Fibroblast of pulmonary artery (primary cell): Measurements from ENCODE around the gene SGCD.
"Not testable (repeated sequence)": the region's sequence is repeated elsewhere in the genome, so short reads cannot be mapped to it uniquely, and the experiment has no call there.

ENCODE experiments used
- DNase-seq: peaks from one replicate; pipeline ENCODE4 v3.0.0-alpha.2; 2010; ENCODE audit warnings: low read depth
- H3K4me3 ChIP-seq: replicated peaks from 2 replicates; pipeline ENCODE4 v1.5.1; 2011; ENCODE audit warnings: low read depth, mild to moderate bottlenecking, control low read depth, low read length, moderate library complexity
- TF ChIP-seq, protein P1 (sequence below): IDR thresholded peaks from 2 replicates; pipeline ENCODE4 v1.5.1; 2011; ENCODE audit warnings: mild to moderate bottlenecking, control low read depth, low read length, inconsistent platforms; ENCODE audit errors: missing control alignments

The SGCD gene

GRCh38 chr5:156640691-156641241 lies 313.8 kb downstream of the SGCD start:
- no peak overlapping the region for H3K4me3 ChIP-seq
- TF ChIP-seq, protein P1, sequence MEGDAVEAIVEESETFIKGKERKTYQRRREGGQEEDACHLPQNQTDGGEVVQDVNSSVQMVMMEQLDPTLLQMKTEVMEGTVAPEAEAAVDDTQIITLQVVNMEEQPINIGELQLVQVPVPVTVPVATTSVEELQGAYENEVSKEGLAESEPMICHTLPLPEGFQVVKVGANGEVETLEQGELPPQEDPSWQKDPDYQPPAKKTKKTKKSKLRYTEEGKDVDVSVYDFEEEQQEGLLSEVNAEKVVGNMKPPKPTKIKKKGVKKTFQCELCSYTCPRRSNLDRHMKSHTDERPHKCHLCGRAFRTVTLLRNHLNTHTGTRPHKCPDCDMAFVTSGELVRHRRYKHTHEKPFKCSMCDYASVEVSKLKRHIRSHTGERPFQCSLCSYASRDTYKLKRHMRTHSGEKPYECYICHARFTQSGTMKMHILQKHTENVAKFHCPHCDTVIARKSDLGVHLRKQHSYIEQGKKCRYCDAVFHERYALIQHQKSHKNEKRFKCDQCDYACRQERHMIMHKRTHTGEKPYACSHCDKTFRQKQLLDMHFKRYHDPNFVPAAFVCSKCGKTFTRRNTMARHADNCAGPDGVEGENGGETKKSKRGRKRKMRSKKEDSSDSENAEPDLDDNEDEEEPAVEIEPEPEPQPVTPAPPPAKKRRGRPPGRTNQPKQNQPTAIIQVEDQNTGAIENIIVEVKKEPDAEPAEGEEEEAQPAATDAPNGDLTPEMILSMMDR: no peak

GRCh38 chr5:156641686-156642085 lies 314.7 kb downstream of the SGCD start:
- H3K4me3 ChIP-seq: no peak overlapping the region
- DNase-seq: no peak
- TF ChIP-seq, protein P1: no peak

More at GRCh38 chr5:156640691-156641241, 313.8 kb downstream of the SGCD start:
- DNase-seq: no peak

- H3K4me3 ChIP-seq: no peak overlapping the region
- DNase-seq: no peak
- TF ChIP-seq, protein P1: no peak
Measured at GRCh38 chr5:156647034-156647451, 320.1 kb downstream of the SGCD start.

- no peak overlapping the region for H3K4me3 ChIP-seq
- DNase-seq: no peak
- TF ChIP-seq, protein P1: no peak
Measured at GRCh38 chr5:156654444-156654843, 327.5 kb downstream of the SGCD start.

DNA sequence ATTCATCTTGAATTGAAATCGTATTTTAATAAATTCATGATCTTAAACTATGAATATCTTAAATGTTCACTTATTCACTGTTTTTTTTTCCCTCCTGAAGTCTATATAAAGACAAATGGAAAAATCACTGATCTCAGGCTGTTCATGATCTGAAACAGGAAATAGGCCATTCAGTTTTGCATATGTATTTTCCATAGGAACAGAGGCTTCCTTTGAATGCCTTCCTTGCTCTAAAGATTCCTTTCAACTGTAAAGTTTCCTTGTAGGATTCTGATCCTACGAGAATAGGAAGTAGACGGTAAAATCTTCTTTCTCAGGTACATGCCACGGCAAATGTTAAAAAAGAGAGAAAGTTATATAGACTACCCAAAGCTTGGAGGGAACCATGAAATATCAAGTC lies 328.8 kb downstream of the SGCD start:
- H3K4me3 ChIP-seq: no peak overlapping the region
- DNase-seq: no peak
- TF ChIP-seq, protein P1: no peak

- not testable (repeated sequence) for DNase-seq, H3K4me3 ChIP-seq
Measured at GRCh38 chr5:156664832-156665231, 337.9 kb downstream of the SGCD start.

DNA sequence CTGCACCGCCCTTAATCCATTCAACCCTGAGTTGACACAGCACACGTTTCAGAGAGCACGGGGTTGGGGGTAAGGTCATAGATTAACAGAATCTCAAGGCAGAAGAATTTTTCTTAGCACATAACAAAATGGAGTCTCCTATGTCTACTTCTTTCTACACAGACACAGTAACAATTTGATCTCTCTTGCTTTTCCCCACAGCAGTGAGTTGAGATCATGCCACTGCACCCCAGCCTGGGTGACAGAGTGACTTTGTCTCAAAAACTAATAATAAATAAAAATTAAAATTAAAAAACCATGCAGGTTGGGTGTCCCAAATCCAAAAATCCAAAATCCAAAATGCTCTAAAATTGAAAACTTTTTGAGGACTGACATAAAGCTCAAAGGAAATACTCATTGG lies 339.7 kb downstream of the SGCD start:
- H3K4me3 ChIP-seq, DNase-seq: not testable (repeated sequence)

DNA sequence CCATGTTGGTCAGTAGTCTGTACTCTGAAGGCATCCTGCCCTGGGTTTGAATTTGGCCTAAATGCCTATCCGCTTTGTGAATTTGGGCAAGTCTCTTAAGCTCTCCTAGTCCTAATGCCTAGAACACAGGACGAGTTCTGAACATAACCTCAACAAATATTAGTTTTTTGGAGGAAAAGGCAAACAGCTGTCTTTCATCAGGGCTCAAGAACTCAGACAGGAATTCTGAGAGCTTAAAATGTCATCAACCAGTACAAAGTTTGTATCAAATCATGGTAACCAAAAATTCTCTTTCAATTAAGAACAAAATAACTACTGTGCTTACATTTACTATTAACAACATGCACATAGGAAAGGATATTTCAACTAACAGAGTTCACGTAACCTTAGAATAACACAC lies 340.7 kb downstream of the SGCD start:
- H3K4me3 ChIP-seq: no peak overlapping the region
- TF ChIP-seq, protein P1: no peak
- no peak for DNase-seq
